Activated naive CD8-positive, alpha-beta T cell treated with anti-CD3 and anti-CD28 coated beads for 36 hours (primary cell): ENCODE measurements around the gene C14orf180. TPM values are rescaled to one million over a fixed set of nuclear protein-coding genes. Genes with fewer than 3 reads are reported as not detected.

Experiments
- DNase-seq: peaks from one replicate; pipeline ENCODE4 v3.0.0; 2021
- H3K27ac Mint-ChIP-seq: one replicate; pipeline ENCODE4 v1.8.0; 2022; ENCODE audit warnings: mild to moderate bottlenecking, moderate library complexity, mixed read lengths
- H3K27me3 Mint-ChIP-seq: one replicate; pipeline ENCODE4 v1.8.0; 2022; ENCODE audit warnings: mild to moderate bottlenecking, mixed read lengths
- H3K36me3 Mint-ChIP-seq: one replicate; pipeline ENCODE4 v1.8.0; 2021; ENCODE audit warnings: mild to moderate bottlenecking, mixed read lengths
- H3K4me1 Mint-ChIP-seq: one replicate; pipeline ENCODE4 v1.8.0; 2021; ENCODE audit warnings: mixed read lengths
- H3K4me3 Mint-ChIP-seq: one replicate; pipeline ENCODE4 v1.8.0; 2022; ENCODE audit warnings: mild to moderate bottlenecking, moderate library complexity, mixed read lengths
- H3K9me3 Mint-ChIP-seq: one replicate; pipeline ENCODE4 v1.8.0; 2022; ENCODE audit warnings: mixed read lengths
- total RNA-seq, 2 experiments: library from RNA; stranded (reverse); gene quantifications; one replicate each; pipeline ENCODE4 v1.2.3, GENCODE V29; 2021

Gene C14orf180
- total RNA-seq, 2 experiments from 2014 or later, result not detected

DNA sequence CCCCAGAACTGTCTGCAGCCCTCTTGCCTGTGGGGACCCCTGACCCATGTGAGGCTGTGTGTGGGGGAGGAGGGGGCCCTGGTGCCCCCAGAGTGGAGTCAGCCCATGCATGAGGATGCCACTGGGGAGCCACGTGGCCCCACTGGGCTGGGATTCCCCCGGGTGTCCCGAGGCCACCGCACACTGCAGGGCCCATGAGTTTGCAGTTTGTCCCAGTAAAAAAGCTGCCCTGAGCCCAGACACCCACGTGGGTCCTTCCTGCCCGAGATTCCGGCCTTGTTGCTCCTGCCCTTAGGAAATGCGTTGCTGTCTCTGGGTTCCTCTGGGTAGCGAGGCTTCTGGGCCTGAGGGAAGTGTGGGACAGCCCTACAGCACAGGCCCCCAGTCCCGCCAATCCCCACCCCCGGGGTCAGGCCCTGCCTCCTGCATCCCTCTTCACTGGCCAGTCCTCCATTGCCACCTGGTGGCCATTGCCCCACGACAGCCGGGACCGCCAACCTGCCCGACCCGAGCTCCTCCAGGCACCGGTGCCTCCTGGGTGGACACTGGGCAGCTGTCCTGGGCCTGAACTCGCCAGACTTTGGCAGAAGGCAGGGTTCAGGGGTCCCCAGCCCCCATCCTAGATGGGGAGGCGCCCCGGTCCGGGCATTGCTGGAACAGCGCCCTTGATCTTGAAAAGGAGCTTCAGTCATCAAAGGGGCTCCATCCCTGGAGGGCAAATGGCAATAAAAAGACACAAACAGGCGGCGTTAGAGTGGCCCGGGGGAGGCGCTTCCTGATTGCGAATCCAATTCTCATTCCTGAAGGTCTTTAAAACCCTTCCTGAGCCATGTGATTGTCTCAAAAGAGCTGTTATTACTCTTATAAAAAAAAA, 15.6 kb upstream of the C14orf180 start:
- Mint-ChIP-seq H3K27ac (no peak overlapping the region), H3K9me3 (no peaks in the 10 kb centered on the region), H3K27me3 (peaks cover 23% of the 10 kb centered on the region), H3K36me3 (no peaks in the 10 kb centered on the region), H3K4me1 (peaks cover 2% of the 10 kb centered on the region), H3K4me3 (no peak overlapping the region)
- peak; percentile 65 for DNase-seq

DNA sequence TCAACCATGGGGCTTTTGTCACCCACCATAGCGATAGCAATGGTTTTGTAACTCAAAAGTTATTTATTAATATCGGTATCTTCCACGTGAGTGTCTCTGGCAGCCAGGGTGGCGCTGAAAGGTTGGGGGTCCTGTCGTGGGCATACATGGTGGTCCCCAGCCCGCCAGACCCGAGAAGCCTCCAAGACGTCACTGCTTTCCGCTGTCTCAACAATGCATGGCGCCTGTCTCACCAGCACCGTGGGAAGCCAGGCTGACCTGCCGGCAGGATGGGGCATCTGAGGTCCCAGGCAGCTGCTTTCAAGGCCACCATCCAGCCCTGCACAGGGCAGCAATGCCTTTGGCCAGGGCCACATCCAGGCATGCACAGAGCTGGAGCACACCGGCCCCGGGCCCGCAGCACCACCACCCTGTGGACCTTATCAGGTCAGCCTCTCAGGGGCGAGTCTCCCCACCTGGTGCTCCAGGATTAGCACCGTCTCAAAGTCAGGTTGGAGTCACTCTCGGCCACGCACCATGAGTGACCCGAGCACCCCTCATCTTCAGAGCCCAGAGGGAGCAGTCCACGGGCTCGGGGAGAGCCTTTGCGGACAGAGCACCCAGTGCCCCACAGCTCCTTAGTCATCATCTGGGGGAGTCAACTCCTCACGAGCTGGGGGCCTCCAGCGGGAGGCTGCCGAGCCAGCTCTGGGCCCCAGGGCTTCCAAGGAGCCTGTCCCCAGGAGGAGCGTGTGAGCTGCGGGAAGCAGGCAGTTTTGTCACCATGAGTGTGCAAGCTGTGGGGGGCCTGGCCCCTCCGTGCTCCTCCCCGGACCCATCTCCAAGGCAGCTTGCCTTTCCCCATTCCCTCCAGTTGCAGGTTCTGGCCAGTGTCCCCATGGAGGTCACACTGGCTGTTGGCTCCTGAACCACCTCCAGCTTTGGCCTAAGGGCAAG, 14.6 kb upstream of the C14orf180 start:
- DNase-seq, result no peak
- Mint-ChIP-seq H3K27me3 (peaks cover 23% of the 10 kb centered on the region), H3K9me3 (no peaks in the 10 kb centered on the region), H3K36me3 (no peaks in the 10 kb centered on the region), H3K27ac (no peak overlapping the region), H3K4me1 (peaks cover 2% of the 10 kb centered on the region), H3K4me3 (no peak overlapping the region)

- H3K4me1 Mint-ChIP-seq, result peaks cover 2% of the 10 kb centered on the region
- DNase-seq, result no peak
- no peaks in the 10 kb centered on the region for H3K9me3 Mint-ChIP-seq
- no peak overlapping the region for H3K27ac Mint-ChIP-seq
- H3K4me3 Mint-ChIP-seq, result no peak overlapping the region
- peaks cover 23% of the 10 kb centered on the region for H3K27me3 Mint-ChIP-seq
- H3K36me3 Mint-ChIP-seq, result no peaks in the 10 kb centered on the region
Measured at GRCh38 chr14:104567141-104567956, 12.2 kb upstream of the C14orf180 start.

- peaks cover 2% of the 10 kb centered on the region for H3K4me1 Mint-ChIP-seq
- H3K27me3 Mint-ChIP-seq, result peaks cover 23% of the 10 kb centered on the region
- no peaks in the 10 kb centered on the region for H3K9me3 Mint-ChIP-seq
- no peak overlapping the region for H3K27ac Mint-ChIP-seq
- H3K4me3 Mint-ChIP-seq, result no peak overlapping the region
- DNase-seq, result no peak
- no peaks in the 10 kb centered on the region for H3K36me3 Mint-ChIP-seq
Measured at GRCh38 chr14:104567957-104568225, 11.7 kb upstream of the C14orf180 start.

- Mint-ChIP-seq H3K4me1 (peaks cover 2% of the 10 kb centered on the region), H3K4me3 (no peak overlapping the region), H3K36me3 (no peaks in the 10 kb centered on the region), H3K9me3 (no peaks in the 10 kb centered on the region), H3K27ac (no peak overlapping the region), H3K27me3 (peaks cover 23% of the 10 kb centered on the region)
- no peak for DNase-seq
Measured at GRCh38 chr14:104568620-104569019, 10.9 kb upstream of the C14orf180 start.

- H3K9me3 Mint-ChIP-seq, result no peaks in the 10 kb centered on the region
- no peak overlapping the region for H3K4me3 Mint-ChIP-seq
- H3K27ac Mint-ChIP-seq, result no peak overlapping the region
- no peaks in the 10 kb centered on the region for H3K4me1 Mint-ChIP-seq
- peaks cover 16% of the 10 kb centered on the region for H3K27me3 Mint-ChIP-seq
- H3K36me3 Mint-ChIP-seq, result no peaks in the 10 kb centered on the region
- DNase-seq, result no peak
Measured at GRCh38 chr14:104569435-104569834, 10.1 kb upstream of the C14orf180 start.

- peaks cover 4% of the 10 kb centered on the region for H3K27me3 Mint-ChIP-seq
- H3K27ac Mint-ChIP-seq, result no peak overlapping the region
- H3K4me1 Mint-ChIP-seq, result no peaks in the 10 kb centered on the region
- DNase-seq, result no peak
- no peaks in the 10 kb centered on the region for H3K36me3 Mint-ChIP-seq
- H3K4me3 Mint-ChIP-seq, result no peak overlapping the region
- no peaks in the 10 kb centered on the region for H3K9me3 Mint-ChIP-seq
Measured at GRCh38 chr14:104571246-104571645, 8.3 kb upstream of the C14orf180 start.

- no peak for DNase-seq
- H3K4me3 Mint-ChIP-seq, result no peak overlapping the region
- no peaks in the 10 kb centered on the region for H3K9me3 Mint-ChIP-seq
- no peak overlapping the region for H3K27ac Mint-ChIP-seq
- H3K4me1 Mint-ChIP-seq, result no peaks in the 10 kb centered on the region
- H3K27me3 Mint-ChIP-seq, result no peaks in the 10 kb centered on the region
- no peaks in the 10 kb centered on the region for H3K36me3 Mint-ChIP-seq
Measured at GRCh38 chr14:104572024-104572626, 7.4 kb upstream of the C14orf180 start.

DNA sequence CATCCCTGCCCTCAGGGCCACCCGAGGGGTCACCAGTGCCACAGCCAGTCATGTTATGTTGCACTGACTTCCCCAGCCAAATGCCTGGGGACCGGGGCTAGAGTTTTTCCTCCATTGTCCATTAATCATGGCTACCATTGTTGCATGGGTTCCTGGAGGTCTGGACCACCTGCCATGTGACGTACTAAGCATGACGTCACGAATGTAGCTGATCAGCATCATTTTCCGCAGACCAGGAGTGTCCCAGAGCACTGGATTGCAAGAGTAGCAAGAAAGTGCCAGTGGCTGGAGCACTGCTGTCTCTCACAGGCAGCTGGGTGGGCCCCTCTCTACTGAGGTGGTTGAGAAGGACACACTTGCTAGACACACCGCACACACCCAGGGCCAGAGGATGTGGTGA, 6.9 kb upstream of the C14orf180 start:
- DNase-seq, result no peak
- no peak overlapping the region for H3K4me3 Mint-ChIP-seq
- no peaks in the 10 kb centered on the region for H3K4me1 Mint-ChIP-seq
- H3K36me3 Mint-ChIP-seq, result no peaks in the 10 kb centered on the region
- no peaks in the 10 kb centered on the region for H3K27me3 Mint-ChIP-seq
- no peaks in the 10 kb centered on the region for H3K9me3 Mint-ChIP-seq
- H3K27ac Mint-ChIP-seq, result no peak overlapping the region

DNA sequence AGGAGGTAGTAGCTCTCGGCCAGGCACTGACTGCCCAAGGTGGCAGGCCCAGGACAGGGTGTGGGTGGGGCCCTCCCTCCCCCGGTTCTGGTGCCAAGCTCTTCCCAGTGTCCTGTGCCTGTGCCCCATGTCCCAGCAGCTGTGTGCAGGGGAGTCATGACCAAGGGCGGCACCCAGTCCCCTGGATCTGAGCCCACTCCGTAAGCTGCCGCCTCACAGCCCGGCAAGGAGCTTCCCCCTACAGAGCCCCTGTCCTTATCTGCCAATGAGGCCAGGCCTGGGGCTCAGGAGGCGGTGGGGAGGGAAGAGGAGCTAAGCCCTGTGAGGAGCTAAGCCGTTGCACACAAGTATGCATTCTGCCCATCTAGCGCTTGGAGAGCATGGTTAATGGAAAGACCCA, 5.6 kb upstream of the C14orf180 start:
- H3K27me3 Mint-ChIP-seq, result no peaks in the 10 kb centered on the region

GRCh38 chr14:104574536-104574935, 5.0 kb upstream of the C14orf180 start:
- H3K4me1 Mint-ChIP-seq, result no peaks in the 10 kb centered on the region
- no peaks in the 10 kb centered on the region for H3K36me3 Mint-ChIP-seq
- H3K4me3 Mint-ChIP-seq, result no peak overlapping the region
- H3K27me3 Mint-ChIP-seq, result no peaks in the 10 kb centered on the region
- H3K27ac Mint-ChIP-seq, result no peak overlapping the region
- no peak for DNase-seq
- H3K9me3 Mint-ChIP-seq, result no peaks in the 10 kb centered on the region

More for the DNA sequence above, 5.6 kb upstream of the C14orf180 start:
- Mint-ChIP-seq H3K4me3 (no peak overlapping the region), H3K4me1 (no peaks in the 10 kb centered on the region), H3K27ac (no peak overlapping the region), H3K9me3 (no peaks in the 10 kb centered on the region), H3K36me3 (no peaks in the 10 kb centered on the region)
- DNase-seq, result no peak

- Mint-ChIP-seq H3K36me3 (no peaks in the 10 kb centered on the region), H3K4me3 (no peak overlapping the region), H3K27ac (no peak overlapping the region), H3K4me1 (no peaks in the 10 kb centered on the region), H3K9me3 (no peaks in the 10 kb centered on the region), H3K27me3 (no peaks in the 10 kb centered on the region)
- no peak for DNase-seq
Measured at GRCh38 chr14:104574978-104575583, 4.5 kb upstream of the C14orf180 start.

GRCh38 chr14:104576232-104576969, 3.2 kb upstream of the C14orf180 start:
- Mint-ChIP-seq H3K4me1 (no peaks in the 10 kb centered on the region), H3K36me3 (no peaks in the 10 kb centered on the region), H3K27ac (no peak overlapping the region), H3K9me3 (no peaks in the 10 kb centered on the region), H3K27me3 (no peaks in the 10 kb centered on the region), H3K4me3 (no peak overlapping the region)
- DNase-seq, result no peak

DNA sequence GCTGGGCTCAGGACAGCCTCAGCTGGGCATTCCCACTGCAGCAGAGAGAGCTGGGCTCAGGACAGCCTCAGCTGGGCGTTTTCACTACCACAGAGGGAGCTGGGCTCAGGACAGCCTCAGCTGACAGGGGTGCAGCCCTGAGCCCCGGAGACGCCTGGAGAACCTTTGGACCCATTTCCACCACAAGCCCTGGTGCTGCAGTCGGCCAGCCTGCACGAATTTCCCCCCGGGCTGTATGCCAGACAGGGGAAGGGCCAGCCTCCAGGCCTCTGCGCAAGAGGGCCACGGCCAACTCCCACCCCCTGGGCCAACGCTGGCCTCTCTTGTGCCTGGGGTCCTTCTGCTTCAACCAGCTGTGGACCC, 2.6 kb upstream of the C14orf180 start:
- Mint-ChIP-seq H3K36me3 (no peaks in the 10 kb centered on the region), H3K9me3 (no peaks in the 10 kb centered on the region), H3K4me3 (no peak overlapping the region)

More for the DNA sequence above, 2.6 kb upstream of the C14orf180 start:
- Mint-ChIP-seq H3K27me3 (no peaks in the 10 kb centered on the region), H3K27ac (no peak overlapping the region), H3K4me1 (no peaks in the 10 kb centered on the region)
- DNase-seq, result no peak
